ENCODE results near the gene DEFB128.

DNA sequence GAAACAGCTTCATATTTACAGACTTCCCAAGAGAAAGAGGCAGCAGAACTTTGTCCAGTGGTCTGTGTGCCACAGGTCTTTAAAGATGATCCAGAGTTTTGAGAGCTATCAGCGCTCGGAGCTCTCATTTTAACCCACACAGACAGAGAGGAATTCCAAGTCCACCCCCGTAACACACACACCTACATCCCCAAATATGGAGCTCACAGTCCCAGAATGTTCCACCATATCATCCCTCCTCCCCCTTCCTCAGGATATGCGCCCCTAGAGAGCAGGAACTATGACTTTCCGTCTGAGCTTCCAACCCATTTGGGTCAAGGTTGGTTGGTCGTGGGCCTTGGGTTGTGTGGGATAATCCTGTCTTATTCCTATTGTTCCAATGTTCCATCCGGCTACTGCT is at the start of gene DEFB128:
- TF ChIP-seq, protein P1, sequence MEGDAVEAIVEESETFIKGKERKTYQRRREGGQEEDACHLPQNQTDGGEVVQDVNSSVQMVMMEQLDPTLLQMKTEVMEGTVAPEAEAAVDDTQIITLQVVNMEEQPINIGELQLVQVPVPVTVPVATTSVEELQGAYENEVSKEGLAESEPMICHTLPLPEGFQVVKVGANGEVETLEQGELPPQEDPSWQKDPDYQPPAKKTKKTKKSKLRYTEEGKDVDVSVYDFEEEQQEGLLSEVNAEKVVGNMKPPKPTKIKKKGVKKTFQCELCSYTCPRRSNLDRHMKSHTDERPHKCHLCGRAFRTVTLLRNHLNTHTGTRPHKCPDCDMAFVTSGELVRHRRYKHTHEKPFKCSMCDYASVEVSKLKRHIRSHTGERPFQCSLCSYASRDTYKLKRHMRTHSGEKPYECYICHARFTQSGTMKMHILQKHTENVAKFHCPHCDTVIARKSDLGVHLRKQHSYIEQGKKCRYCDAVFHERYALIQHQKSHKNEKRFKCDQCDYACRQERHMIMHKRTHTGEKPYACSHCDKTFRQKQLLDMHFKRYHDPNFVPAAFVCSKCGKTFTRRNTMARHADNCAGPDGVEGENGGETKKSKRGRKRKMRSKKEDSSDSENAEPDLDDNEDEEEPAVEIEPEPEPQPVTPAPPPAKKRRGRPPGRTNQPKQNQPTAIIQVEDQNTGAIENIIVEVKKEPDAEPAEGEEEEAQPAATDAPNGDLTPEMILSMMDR (IDR thresholded peaks at IDR 0.05), result no peak
- no peak for TF ChIP-seq POLR2A (IDR thresholded peaks at IDR 0.05)
